ENCODE measurements around the gene RASSF3.

Gene RASSF3

GRCh38 chr12:64679487-64680001, 69.2 kb downstream of the RASSF3 start:
- H3K9me3 ChIP-seq (ENCODE audit: insufficient read depth, low read depth, low read length), result no peaks in the 10 kb centered on the region
- H2BK5ac ChIP-seq (ENCODE audit: low read depth, low read length, poor library complexity), result no peak overlapping the region
- no peak overlapping the region for H3K4ac ChIP-seq (ENCODE audit: low read depth, low read length)
- H3K36me3 ChIP-seq (ENCODE audit: control insufficient read depth in 1 of 2, insufficient read depth in 2 of 2, low read length in 2 of 2), result no peaks in the 10 kb centered on the region
- H2BK12ac ChIP-seq (ENCODE audit: low read length), result no peak overlapping the region
- H3K18ac ChIP-seq (ENCODE audit: low read length), result no peak overlapping the region
- H4K8ac ChIP-seq (ENCODE audit: low read depth, low read length), result no peak overlapping the region
- no CpG with 5 or more reads among the region's 9 CpGs for WGBS (ENCODE audit: extremely low coverage, insufficient coverage, insufficient read length)
- no peak overlapping the region for H2AK5ac ChIP-seq (ENCODE audit: low read length)
- no peak overlapping the region for H2BK120ac ChIP-seq (ENCODE audit: insufficient read depth, low read length, poor library complexity)
- no peak for DNase-seq
- H3K4me3 ChIP-seq (ENCODE audit: low read depth, low read length), result no peak overlapping the region
- no peak overlapping the region for H4K91ac ChIP-seq (ENCODE audit: low read depth, low read length)
- H3K27ac ChIP-seq (ENCODE audit: low read depth, low read length), result no peak overlapping the region
- no peak overlapping the region for H3K4me2 ChIP-seq (ENCODE audit: low read length)
- no peak overlapping the region for H3K14ac ChIP-seq (ENCODE audit: low read length)
- H2AFZ ChIP-seq (ENCODE audit: insufficient read depth, low read length, poor library complexity), result no peak overlapping the region
- no peak overlapping the region for H3K23ac ChIP-seq (ENCODE audit: low read length)
- H3K79me2 ChIP-seq (ENCODE audit: control insufficient read depth, insufficient read depth, low read length, poor library complexity), result peaks cover 1% of the 10 kb centered on the region
- no peaks in the 10 kb centered on the region for H3K79me1 ChIP-seq (ENCODE audit: low read length)
- H3K9ac ChIP-seq (ENCODE audit: low read length), result no peak overlapping the region
- no peaks in the 10 kb centered on the region for H3K27me3 ChIP-seq (ENCODE audit: insufficient read depth, low read length)
- no peak overlapping the region for H4K12ac ChIP-seq (ENCODE audit: low read depth, low read length)
- peaks cover 3 to 14% of the 10 kb centered on the region in 2 experiments for H3K4me1 ChIP-seq (ENCODE audit: control insufficient read depth in 1 of 2, insufficient read depth in 2 of 2, low read length in 2 of 2)

GRCh38 chr12:64680235-64680634, 69.9 kb downstream of the RASSF3 start:
- WGBS (ENCODE audit: extremely low coverage, insufficient coverage, insufficient read length), result no CpG with 5 or more reads among the region's 4 CpGs
- H2AFZ ChIP-seq (ENCODE audit: insufficient read depth, low read length, poor library complexity), result no peak overlapping the region
- DNase-seq, result peak in 1 of 2 donors; percentile 33
- H3K9ac ChIP-seq (ENCODE audit: low read length), result no peak overlapping the region
- H3K79me2 ChIP-seq (ENCODE audit: control insufficient read depth, insufficient read depth, low read length, poor library complexity), result no peaks in the 10 kb centered on the region
- H2BK5ac ChIP-seq (ENCODE audit: low read depth, low read length, poor library complexity), result no peak overlapping the region
- H4K91ac ChIP-seq (ENCODE audit: low read depth, low read length), result no peak overlapping the region
- H3K79me1 ChIP-seq (ENCODE audit: low read length), result no peaks in the 10 kb centered on the region
- no peak overlapping the region for H3K4me3 ChIP-seq (ENCODE audit: low read depth, low read length)
- H2BK12ac ChIP-seq (ENCODE audit: low read length), result no peak overlapping the region
- H2BK120ac ChIP-seq (ENCODE audit: insufficient read depth, low read length, poor library complexity), result no peak overlapping the region
- no peak overlapping the region for H2AK5ac ChIP-seq (ENCODE audit: low read length)
- H3K27ac ChIP-seq (ENCODE audit: low read depth, low read length), result no peak overlapping the region
- H3K23ac ChIP-seq (ENCODE audit: low read length), result no peak overlapping the region
- H4K8ac ChIP-seq (ENCODE audit: low read depth, low read length), result no peak overlapping the region
- no peak overlapping the region for H3K14ac ChIP-seq (ENCODE audit: low read length)
- H3K4me2 ChIP-seq (ENCODE audit: low read length), result no peak overlapping the region
- H3K9me3 ChIP-seq (ENCODE audit: insufficient read depth, low read depth, low read length), result no peaks in the 10 kb centered on the region
- H3K27me3 ChIP-seq (ENCODE audit: insufficient read depth, low read length), result no peaks in the 10 kb centered on the region
- no peak overlapping the region for H4K12ac ChIP-seq (ENCODE audit: low read depth, low read length)
- H3K18ac ChIP-seq (ENCODE audit: low read length), result no peak overlapping the region
- H3K36me3 ChIP-seq (ENCODE audit: control insufficient read depth in 1 of 2, insufficient read depth in 2 of 2, low read length in 2 of 2), result no peaks in the 10 kb centered on the region
- H3K4ac ChIP-seq (ENCODE audit: low read depth, low read length), result no peak overlapping the region
- peaks cover 3 to 12% of the 10 kb centered on the region in 2 experiments for H3K4me1 ChIP-seq (ENCODE audit: control insufficient read depth in 1 of 2, insufficient read depth in 2 of 2, low read length in 2 of 2)

DNA sequence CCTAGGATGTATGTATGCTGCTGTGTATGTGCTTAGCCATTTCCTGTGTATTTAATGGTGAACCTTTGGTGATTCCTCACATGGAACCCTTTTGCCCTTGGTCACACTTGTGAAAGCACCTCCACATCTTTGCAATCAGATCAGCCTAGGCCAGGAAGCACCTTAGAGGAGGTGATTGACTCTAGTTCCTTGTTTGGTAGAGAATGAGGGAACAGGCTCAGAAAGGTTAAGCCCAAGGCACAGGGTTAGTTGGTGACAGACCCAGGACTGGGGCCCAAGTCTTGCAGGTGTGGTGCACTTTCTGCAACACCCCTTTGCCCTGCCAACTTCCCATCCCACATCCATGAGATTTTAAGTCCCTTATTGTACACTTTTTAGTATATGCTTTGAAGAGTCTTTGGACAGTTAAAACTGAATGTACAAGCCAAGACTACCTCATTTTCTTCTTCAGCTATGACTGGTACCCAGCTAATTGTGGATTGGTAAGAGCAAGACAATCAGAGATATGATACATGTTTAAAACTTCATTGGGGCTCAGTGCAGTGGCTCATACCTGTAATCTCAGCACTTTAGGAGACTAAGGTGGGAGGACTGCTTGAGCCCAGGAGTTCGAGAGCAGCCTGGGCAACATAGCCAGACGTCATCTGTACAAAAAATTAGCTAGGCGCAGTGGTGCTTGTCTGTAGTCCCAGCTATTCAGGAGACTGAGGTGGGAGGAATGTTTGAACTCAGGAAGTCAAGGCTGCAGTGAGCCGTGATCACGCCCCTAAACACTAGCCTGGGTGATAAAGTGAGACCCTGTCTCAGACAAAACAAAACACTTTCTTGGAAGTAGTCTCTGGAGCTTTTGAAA, 71.1 kb downstream of the RASSF3 start:
- no peak overlapping the region for H3K9ac ChIP-seq (ENCODE audit: low read length)
- DNase-seq, result no peak
- H3K79me2 ChIP-seq (ENCODE audit: control insufficient read depth, insufficient read depth, low read length, poor library complexity), result no peaks in the 10 kb centered on the region
- no peak overlapping the region for H2AFZ ChIP-seq (ENCODE audit: insufficient read depth, low read length, poor library complexity)
- no peak overlapping the region for H2BK12ac ChIP-seq (ENCODE audit: low read length)
- no peaks in the 10 kb centered on the region for H3K79me1 ChIP-seq (ENCODE audit: low read length)
- H3K4me2 ChIP-seq (ENCODE audit: low read length), result no peak overlapping the region
- no CpG with 5 or more reads among the region's 5 CpGs for WGBS (ENCODE audit: extremely low coverage, insufficient coverage, insufficient read length)
- no peak overlapping the region for H3K18ac ChIP-seq (ENCODE audit: low read length)
- no peak overlapping the region for H3K23ac ChIP-seq (ENCODE audit: low read length)
- no peaks in the 10 kb centered on the region for H3K9me3 ChIP-seq (ENCODE audit: insufficient read depth, low read depth, low read length)
- H3K4me1 ChIP-seq (ENCODE audit: control insufficient read depth in 1 of 2, insufficient read depth in 2 of 2, low read length in 2 of 2), result peaks cover 3 to 12% of the 10 kb centered on the region in 2 experiments
- H3K36me3 ChIP-seq (ENCODE audit: control insufficient read depth in 1 of 2, insufficient read depth in 2 of 2, low read length in 2 of 2), result peaks cover 4% of the 10 kb centered on the region in 2 experiments
- H4K8ac ChIP-seq (ENCODE audit: low read depth, low read length), result no peak overlapping the region
- no peak overlapping the region for H2AK5ac ChIP-seq (ENCODE audit: low read length)
- H3K27ac ChIP-seq (ENCODE audit: low read depth, low read length), result no peak overlapping the region
- no peak overlapping the region for H2BK120ac ChIP-seq (ENCODE audit: insufficient read depth, low read length, poor library complexity)
- no peak overlapping the region for H2BK5ac ChIP-seq (ENCODE audit: low read depth, low read length, poor library complexity)
- H4K12ac ChIP-seq (ENCODE audit: low read depth, low read length), result no peak overlapping the region
- H3K27me3 ChIP-seq (ENCODE audit: insufficient read depth, low read length), result no peaks in the 10 kb centered on the region
- H4K91ac ChIP-seq (ENCODE audit: low read depth, low read length), result no peak overlapping the region
- no peak overlapping the region for H3K14ac ChIP-seq (ENCODE audit: low read length)
- H3K4ac ChIP-seq (ENCODE audit: low read depth, low read length), result no peak overlapping the region
- H3K4me3 ChIP-seq (ENCODE audit: low read depth, low read length), result no peak overlapping the region

DNA sequence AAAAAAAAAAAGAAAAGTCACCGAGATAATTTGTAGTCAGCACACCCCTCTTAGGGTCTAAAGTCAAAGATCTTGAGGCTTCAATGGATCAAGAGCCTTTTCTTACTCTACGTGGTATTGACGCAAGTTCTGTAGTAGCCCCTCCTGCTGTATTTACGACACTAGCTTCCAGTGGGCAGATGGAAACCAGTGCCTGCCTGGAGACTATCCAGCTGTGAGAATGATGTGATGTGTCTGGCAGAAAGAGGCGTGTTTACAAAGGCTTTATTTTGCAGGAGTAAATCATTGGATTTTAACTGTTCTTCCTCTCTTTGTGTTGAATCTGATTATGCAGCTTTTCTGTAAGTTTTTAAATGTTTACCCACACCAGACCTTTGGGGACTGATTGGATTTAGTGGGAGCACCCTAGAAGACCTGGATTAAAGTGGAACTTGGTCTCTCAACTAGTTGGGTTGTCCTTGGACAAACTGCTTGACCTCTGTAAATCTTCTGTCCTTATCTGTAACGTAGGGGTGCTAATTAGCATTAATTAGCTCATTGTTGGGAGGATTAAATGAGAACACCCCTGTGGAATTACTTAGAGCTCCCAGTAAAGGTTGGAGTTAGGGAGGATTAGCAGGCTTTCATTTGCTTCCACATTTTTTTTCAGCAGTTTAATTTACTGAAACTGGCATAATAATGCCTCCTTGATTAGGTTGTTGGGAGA, 72.4 kb downstream of the RASSF3 start:
- Histone ChIP-seq H3K14ac (ENCODE audit: low read length) (no peak overlapping the region), H2AFZ (ENCODE audit: insufficient read depth, low read length, poor library complexity) (no peak overlapping the region), H4K8ac (ENCODE audit: low read depth, low read length) (no peak overlapping the region), H3K4me3 (ENCODE audit: low read depth, low read length) (no peak overlapping the region), H3K27ac (ENCODE audit: low read depth, low read length) (no peak overlapping the region), H3K4ac (ENCODE audit: low read depth, low read length) (no peak overlapping the region), H3K9me3 (ENCODE audit: insufficient read depth, low read depth, low read length) (no peaks in the 10 kb centered on the region), H4K91ac (ENCODE audit: low read depth, low read length) (no peak overlapping the region), H3K4me2 (ENCODE audit: low read length) (no peak overlapping the region), H4K12ac (ENCODE audit: low read depth, low read length) (no peak overlapping the region), H3K79me2 (ENCODE audit: control insufficient read depth, insufficient read depth, low read length, poor library complexity) (no peaks in the 10 kb centered on the region), H3K27me3 (ENCODE audit: insufficient read depth, low read length) (no peaks in the 10 kb centered on the region), H2BK12ac (ENCODE audit: low read length) (no peak overlapping the region), H2AK5ac (ENCODE audit: low read length) (no peak overlapping the region), H3K23ac (ENCODE audit: low read length) (no peak overlapping the region), H3K36me3 (ENCODE audit: control insufficient read depth in 1 of 2, insufficient read depth in 2 of 2, low read length in 2 of 2) (peaks cover 4 to 5% of the 10 kb centered on the region in 2 experiments), H2BK120ac (ENCODE audit: insufficient read depth, low read length, poor library complexity) (no peak overlapping the region), H3K9ac (ENCODE audit: low read length) (no peak overlapping the region), H2BK5ac (ENCODE audit: low read depth, low read length, poor library complexity) (no peak overlapping the region), H3K79me1 (ENCODE audit: low read length) (no peaks in the 10 kb centered on the region), H3K18ac (ENCODE audit: low read length) (no peak overlapping the region), H3K4me1 (ENCODE audit: control insufficient read depth in 1 of 2, insufficient read depth in 2 of 2, low read length in 2 of 2) (peaks cover 3 to 13% of the 10 kb centered on the region in 2 experiments)
- WGBS (ENCODE audit: extremely low coverage, insufficient coverage, insufficient read length), result no CpG with 5 or more reads among the region's 6 CpGs
- DNase-seq, result no peak
